Measurements from ENCODE around the gene G6PD. TPM values are rescaled to one million over a fixed set of nuclear protein-coding genes. Genes with fewer than 3 reads are reported as not detected.
A peak's percentile ranks its signal among the peaks of the same experiment; 100 is the strongest.

The G6PD gene
- total and polyA plus RNA-seq, 7 experiments from 2014 or later, result 3.9 to 74.3 (median 46.3) TPM

DNA sequence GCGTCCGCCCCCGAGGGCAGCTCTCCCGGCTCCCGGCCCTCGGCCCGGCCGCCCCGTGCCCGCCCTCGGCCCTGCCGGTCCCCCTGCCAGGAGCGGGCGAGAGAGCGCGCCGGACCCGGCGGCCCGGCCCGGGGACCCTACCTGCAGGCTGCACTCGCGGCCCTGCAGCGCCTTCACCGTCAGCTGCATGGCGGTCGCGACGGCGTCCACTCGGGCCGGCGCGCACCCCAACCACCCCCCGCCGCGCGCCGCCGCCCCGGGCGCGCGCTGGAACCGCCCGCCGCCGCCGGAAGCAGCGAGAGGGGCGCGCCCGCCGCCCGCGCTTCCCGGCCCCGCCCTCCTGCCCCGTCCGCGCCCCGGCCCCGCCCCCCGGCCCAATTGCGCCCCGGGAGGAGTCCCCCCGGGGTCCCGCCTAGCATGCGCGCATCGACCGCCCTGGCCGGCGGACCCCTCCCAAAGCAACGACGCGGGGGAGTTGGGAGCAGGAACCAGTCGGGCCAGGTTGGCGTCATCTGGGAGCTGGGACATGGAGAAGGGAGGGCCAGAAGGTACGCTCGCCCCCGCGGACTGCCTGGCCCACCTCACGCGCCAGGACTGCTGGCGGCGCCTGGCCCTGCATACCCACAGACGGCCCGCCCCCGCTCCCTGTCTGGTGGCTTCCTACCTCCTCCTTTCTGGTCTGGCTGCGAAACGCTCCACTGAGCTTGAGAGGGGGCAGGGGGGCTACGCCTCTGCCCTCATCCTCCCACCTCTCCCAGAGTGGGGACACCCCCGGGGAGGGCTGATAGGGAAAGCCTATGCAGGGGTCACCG is 60.0 kb downstream of the G6PD start, which contains the start of gene UBL4A:
Gene UBL4A, minus strand, starts transcription at position 220 of the 812 bp plus-strand sequence. Its CDS starts 31 bp downstream, at position 189.
- H3K36me3 ChIP-seq (ENCODE audit: control insufficient read depth in 2 of 3, insufficient read depth in 3 of 3, low read length in 3 of 3), result peaks cover 0 to 6% (median 4%) of the 10 kb centered on the region in 3 experiments
- no peaks in the 10 kb centered on the region for H3K9me3 Mint-ChIP-seq
- DNase-seq, result peak in 7 of 9 donors; percentile 33 to 76 (median 40)
- peaks cover 0 to 4% (median 0%) of the 10 kb centered on the region in 5 donors for H3K36me3 Mint-ChIP-seq
- intact Hi-C loops (cut with micrococcal nuclease), result loop anchor here (1.0 kb wide), 2 partner anchors 29 to 30 kb away; partner anchors contain the start of gene FAM3A (in 1 of the 2)
- H3K27me3 ChIP-seq (ENCODE audit: control insufficient read depth in 2 of 2, insufficient read depth in 2 of 2, low read length in 2 of 2), result no peaks in the 10 kb centered on the region
- peak; percentile 36 for ATAC-seq
- H3K9me3 ChIP-seq (ENCODE audit: control insufficient read depth in 2 of 3, low read length in 3 of 3), result no peaks in the 10 kb centered on the region
- CTCF ChIA-PET, result interaction anchor here (0.6 kb wide), 2 partner anchors 76 to 557 kb away, joined by 3 read pairs; no protein-coding TSS in a partner anchor
- H3K4me3 Mint-ChIP-seq, result peak within 1 kb of the TSS; percentile 61 to 89 (median 78)
- POLR2A ChIA-PET, result interaction anchor here (1.0 to 7.0 kb wide), 9 partner anchors 10 to 515 kb away, joined by 3 to 69 read pairs (median 4); partner anchors contain the start of genes FAM3A, FAM50A, HCFC1 and PLXNA3
- peaks cover 0 to 10% of the 10 kb centered on the region in 2 donors for H3K4me1 ChIP-seq (ENCODE audit: control insufficient read depth in 2 of 2, insufficient read depth in 2 of 2, low read length in 2 of 2)
- peak within 1 kb of the TSS; percentile 37 for H3K4me3 ChIP-seq (ENCODE audit: low read length)
- H3K27ac ChIP-seq (ENCODE audit: low read depth, low read length), result peak within 1 kb of the TSS; percentile 72
- peak within 1 kb of the TSS in 8 of 9 donors; percentile 28 to 88 (median 66) for H3K27ac Mint-ChIP-seq
- peaks cover 5 to 38% (median 17%) of the 10 kb centered on the region in 7 donors for H3K4me1 Mint-ChIP-seq
- H3K27me3 Mint-ChIP-seq, result no peaks in the 10 kb centered on the region

GRCh38 chrX:154486052-154486395 is 60.6 kb downstream of the G6PD start:
- POLR2A ChIA-PET, result interaction anchor here (0.9 to 7.0 kb wide), 5 partner anchors 9 to 88 kb away, joined by 3 to 69 read pairs (median 8); partner anchors contain the start of genes FAM3A, FAM50A and RPL10
- Histone ChIP-seq H3K27ac (ENCODE audit: low read depth, low read length) (peak overlapping the region; percentile 66), H3K4me1 (ENCODE audit: control insufficient read depth in 2 of 2, insufficient read depth in 2 of 2, low read length in 2 of 2) (peaks cover 0 to 10% of the 10 kb centered on the region in 2 donors), H3K36me3 (ENCODE audit: control insufficient read depth in 2 of 3, insufficient read depth in 3 of 3, low read length in 3 of 3) (peaks cover 0 to 6% (median 4%) of the 10 kb centered on the region in 3 experiments), H3K27me3 (ENCODE audit: control insufficient read depth in 2 of 2, insufficient read depth in 2 of 2, low read length in 2 of 2) (no peaks in the 10 kb centered on the region), H3K9me3 (ENCODE audit: control insufficient read depth in 2 of 3, low read length in 3 of 3) (no peaks in the 10 kb centered on the region), H3K4me3 (ENCODE audit: low read length) (peak overlapping the region; percentile 37)
- Mint-ChIP-seq H3K36me3 (peaks cover 0 to 4% (median 0%) of the 10 kb centered on the region in 5 donors), H3K4me3 (peak overlapping the region in 7 of 10 donors; percentile 30 to 88 (median 56)), H3K4me1 (peaks cover 5 to 38% (median 17%) of the 10 kb centered on the region in 7 donors), H3K27me3 (no peaks in the 10 kb centered on the region), H3K9me3 (no peaks in the 10 kb centered on the region), H3K27ac (no peak overlapping the region)
- intact Hi-C loops (cut with micrococcal nuclease), result loop anchor here (1.0 kb wide), 2 partner anchors 29 to 30 kb away; partner anchors contain the start of gene FAM3A (in 1 of the 2)
- DNase-seq (peak in 6 of 9 donors; percentile 22 to 44 (median 30)), ATAC-seq (no peak)
- CTCF ChIA-PET, result no interaction called here

GRCh38 chrX:154485150-154486051 is 61.2 kb downstream of the G6PD start:
- ATAC-seq (no peak), DNase-seq (no peak)
- Mint-ChIP-seq H3K4me1 (peaks cover 5 to 38% (median 17%) of the 10 kb centered on the region in 7 donors), H3K27ac (peak overlapping the region in 5 of 9 donors; percentile 17 to 62 (median 18)), H3K4me3 (peak overlapping the region; percentile 42 to 88 (median 72)), H3K36me3 (peaks cover 0 to 4% (median 0%) of the 10 kb centered on the region in 5 donors), H3K9me3 (no peaks in the 10 kb centered on the region), H3K27me3 (no peaks in the 10 kb centered on the region)
- Histone ChIP-seq H3K36me3 (ENCODE audit: control insufficient read depth in 2 of 3, insufficient read depth in 3 of 3, low read length in 3 of 3) (peaks cover 0 to 6% (median 4%) of the 10 kb centered on the region in 3 experiments), H3K27ac (ENCODE audit: low read depth, low read length) (peak overlapping the region; percentile 66), H3K27me3 (ENCODE audit: control insufficient read depth in 2 of 2, insufficient read depth in 2 of 2, low read length in 2 of 2) (no peaks in the 10 kb centered on the region), H3K4me3 (ENCODE audit: low read length) (peak overlapping the region; percentile 37), H3K9me3 (ENCODE audit: control insufficient read depth in 2 of 3, low read length in 3 of 3) (no peaks in the 10 kb centered on the region), H3K4me1 (ENCODE audit: control insufficient read depth in 2 of 2, insufficient read depth in 2 of 2, low read length in 2 of 2) (peaks cover 0 to 10% of the 10 kb centered on the region in 2 donors)
- ChIA-PET CTCF (no interaction called here), POLR2A (interaction anchor here (0.9 to 7.0 kb wide), 9 partner anchors 9 to 88 kb away, joined by 3 to 69 read pairs (median 4); partner anchors contain the start of genes ATP6AP1, FAM3A, FAM50A and IKBKG)
- intact Hi-C loops (cut with micrococcal nuclease), result loop anchor here (1.0 kb wide), 2 partner anchors 28 to 31 kb away; partner anchors contain the start of gene FAM3A (in 1 of the 2)

- H3K27ac ChIP-seq (ENCODE audit: low read depth, low read length), result peak overlapping the region; percentile 66
- H3K27me3 ChIP-seq (ENCODE audit: control insufficient read depth in 2 of 2, insufficient read depth in 2 of 2, low read length in 2 of 2), result no peaks in the 10 kb centered on the region
- intact Hi-C loops (cut with micrococcal nuclease), result no loop called here
- no peak overlapping the region for H3K4me3 ChIP-seq (ENCODE audit: low read length)
- peaks cover 5 to 36% (median 14%) of the 10 kb centered on the region in 7 donors for H3K4me1 Mint-ChIP-seq
- no peaks in the 10 kb centered on the region for H3K9me3 Mint-ChIP-seq
- peak overlapping the region in 8 of 10 donors; percentile 12 to 88 (median 52) for H3K4me3 Mint-ChIP-seq
- H3K36me3 Mint-ChIP-seq, result peaks cover 0 to 4% (median 0%) of the 10 kb centered on the region in 5 donors
- ATAC-seq (peak; percentile 60), DNase-seq (no peak)
- peaks cover 0 to 12% of the 10 kb centered on the region in 2 donors for H3K4me1 ChIP-seq (ENCODE audit: control insufficient read depth in 2 of 2, insufficient read depth in 2 of 2, low read length in 2 of 2)
- H3K27me3 Mint-ChIP-seq, result no peaks in the 10 kb centered on the region
- ChIA-PET CTCF (no interaction called here), POLR2A (interaction anchor here (0.6 to 7.0 kb wide), 9 partner anchors 8 to 87 kb away, joined by 3 to 69 read pairs (median 4); partner anchors contain the start of genes ATP6AP1, FAM3A, IKBKG and RPL10)
- H3K9me3 ChIP-seq (ENCODE audit: control insufficient read depth in 2 of 3, low read length in 3 of 3), result no peaks in the 10 kb centered on the region
- peak overlapping the region in 3 of 9 donors; percentile 14 to 51 (median 45) for H3K27ac Mint-ChIP-seq
- H3K36me3 ChIP-seq (ENCODE audit: control insufficient read depth in 2 of 3, insufficient read depth in 3 of 3, low read length in 3 of 3), result peaks cover 0 to 6% (median 4%) of the 10 kb centered on the region in 3 experiments
These were observed 62.1 kb downstream of the G6PD start for GRCh38 chrX:154484255-154485149.

DNA sequence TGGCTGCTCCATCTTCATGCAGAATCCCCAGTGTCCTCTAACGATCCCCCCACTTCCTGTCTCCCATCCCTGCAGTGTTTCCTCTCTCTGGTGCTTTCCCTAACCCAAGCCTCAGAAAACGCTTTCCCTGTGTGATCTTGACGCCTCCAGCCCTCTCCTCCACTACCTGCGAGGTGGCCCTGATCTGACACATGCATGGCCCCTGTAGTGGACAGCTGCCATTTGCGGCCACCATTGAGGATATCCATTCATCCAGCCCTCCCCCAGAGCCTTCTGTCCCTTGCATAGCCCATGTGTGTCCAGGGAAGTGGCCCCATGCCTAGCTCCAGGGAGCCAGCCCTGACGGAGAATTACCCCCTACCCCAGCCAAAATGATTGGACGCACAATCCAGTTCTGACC is 63.3 kb downstream of the G6PD start:
- H3K36me3 Mint-ChIP-seq, result peaks cover 0 to 4% (median 0%) of the 10 kb centered on the region in 5 donors
- peaks cover 0 to 6% (median 4%) of the 10 kb centered on the region in 3 experiments for H3K36me3 ChIP-seq (ENCODE audit: control insufficient read depth in 2 of 3, insufficient read depth in 3 of 3, low read length in 3 of 3)
- H3K27me3 ChIP-seq (ENCODE audit: control insufficient read depth in 2 of 2, insufficient read depth in 2 of 2, low read length in 2 of 2), result no peaks in the 10 kb centered on the region
- H3K4me3 ChIP-seq (ENCODE audit: low read length), result no peak overlapping the region
- H3K9me3 ChIP-seq (ENCODE audit: control insufficient read depth in 2 of 3, low read length in 3 of 3), result no peaks in the 10 kb centered on the region
- H3K27me3 Mint-ChIP-seq, result no peaks in the 10 kb centered on the region
- ATAC-seq (no peak), DNase-seq (no peak)
- CTCF ChIA-PET, result interaction anchor here (0.6 to 0.7 kb wide), 2 partner anchors 135 to 287 kb away, joined by 3 read pairs; no protein-coding TSS in a partner anchor
- H3K4me1 Mint-ChIP-seq, result peaks cover 5 to 32% (median 13%) of the 10 kb centered on the region in 7 donors
- H3K4me1 ChIP-seq (ENCODE audit: control insufficient read depth in 2 of 2, insufficient read depth in 2 of 2, low read length in 2 of 2), result peaks cover 0 to 15% of the 10 kb centered on the region in 2 donors
- H3K4me3 Mint-ChIP-seq, result no peak overlapping the region
- no peak overlapping the region for H3K27ac Mint-ChIP-seq
- no peak overlapping the region for H3K27ac ChIP-seq (ENCODE audit: low read depth, low read length)
- POLR2A ChIA-PET, result interaction anchor here (1.3 to 2.0 kb wide), 2 partner anchors 34 to 53 kb away, joined by 4 to 8 read pairs; partner anchors contain the start of gene ATP6AP1
- H3K9me3 Mint-ChIP-seq, result no peaks in the 10 kb centered on the region
- intact Hi-C loops (cut with micrococcal nuclease), result no loop called here

All from naive thymus-derived CD4-positive, alpha-beta T cell (primary cell).